Fibroblast of lung (primary cell): ENCODE data around the gene ZNF530. TPM values are rescaled to one million over a fixed set of nuclear protein-coding genes. Genes with fewer than 3 reads are reported as not detected.

Source experiments
- DNase-seq, 2 donors: peaks; one replicate each; pipeline versions ENCODE4 v3.0.0 to v3.0.0-alpha.2; 2010; ENCODE audit warnings: low read depth in 2 of 2
- H2AFZ ChIP-seq: 2 replicates; pipeline ENCODE4 v1.5.1; 2012; ENCODE audit warnings: low read length, control low read depth, inconsistent platforms
- H3K27ac ChIP-seq: 2 replicates; pipeline ENCODE4 v1.5.1; 2011; ENCODE audit warnings: low read length, control low read depth; ENCODE audit not compliant: insufficient read depth
- H3K27me3 ChIP-seq: 2 replicates; pipeline ENCODE4 v1.5.1; 2011; ENCODE audit warnings: mild to moderate bottlenecking, low read length; ENCODE audit not compliant: control insufficient read depth, insufficient read depth
- H3K36me3 ChIP-seq: 2 replicates; pipeline ENCODE4 v1.5.1; 2011; ENCODE audit warnings: low read length; ENCODE audit not compliant: control insufficient read depth, insufficient read depth
- H3K4me1 ChIP-seq: 2 replicates; pipeline ENCODE4 v1.5.1; 2011; ENCODE audit warnings: low read length; ENCODE audit not compliant: control insufficient read depth, insufficient read depth; ENCODE audit errors: extremely low read depth
- H3K4me2 ChIP-seq: 2 replicates; pipeline ENCODE4 v1.5.1; 2011; ENCODE audit warnings: low read length, control low read depth; ENCODE audit not compliant: insufficient read depth; ENCODE audit errors: extremely low read depth
- H3K4me3 ChIP-seq, 4 experiments: fragments of 200-600 bp in 1 of 4; sonication (generic) in 1 of 4; replicated peaks in 1 of 4; 2 replicates each; pipeline ENCODE4 v1.5.1; 2011 to 2016; ENCODE audit warnings: low read length in 4 of 4, low read depth in 3 of 4, mild to moderate bottlenecking in 3 of 4, control low read depth in 2 of 4, inconsistent platforms in 1 of 4, mixed read lengths in 1 of 4; ENCODE audit not compliant: insufficient read depth in 1 of 4; ENCODE audit errors: control extremely low read depth in 1 of 4
- H3K79me2 ChIP-seq: 2 replicates; pipeline ENCODE4 v1.5.1; 2012; ENCODE audit warnings: mild to moderate bottlenecking, low read length, inconsistent platforms; ENCODE audit not compliant: control insufficient read depth, insufficient read depth
- H3K9ac ChIP-seq: 2 replicates; pipeline ENCODE4 v1.5.1; 2011; ENCODE audit warnings: mild to moderate bottlenecking, low read length, control low read depth; ENCODE audit not compliant: insufficient read depth
- H3K9me3 ChIP-seq: 2 replicates; pipeline ENCODE4 v1.5.1; 2012; ENCODE audit warnings: low read depth, low read length; ENCODE audit not compliant: control insufficient read depth, insufficient read depth
- H4K20me1 ChIP-seq: 2 replicates; pipeline ENCODE4 v1.5.1; 2011; ENCODE audit warnings: low read length; ENCODE audit not compliant: control insufficient read depth, insufficient read depth; ENCODE audit errors: extremely low read depth
- EZH2 ChIP-seq: IDR thresholded peaks from 2 replicates; pipeline ENCODE4 v1.5.1; 2012; ENCODE audit warnings: low read length, control low read depth, mild to moderate bottlenecking; ENCODE audit errors: missing control alignments
- polyA plus RNA-seq, 2 donors: library from polyadenylated mRNA; depleted of rRNA in 1 of 2; stranded (reverse) in 1 of 2; unstranded in 1 of 2; fragments of >200 nt; gene quantifications; 2 replicates each; pipeline ENCODE4 v1.2.1, GENCODE V29; 2011 to 2012; ENCODE audit warnings: missing spikeins in 1 of 2
- total RNA-seq: library from RNA; depleted of rRNA; stranded (reverse); fragments of >200 nt; gene quantifications from 2 replicates; pipeline ENCODE4 v1.2.1, GENCODE V29; 2014
- TF ChIP-seq, protein P1 (sequence below), 2 donors: IDR thresholded peaks in 1 of 2; conservative IDR thresholded peaks in 1 of 2; 1 replicate in 1 of 2; 2 replicates in 1 of 2; pipeline ENCODE4 v1.5.1; 2011 to 2012; ENCODE audit warnings: low read length in 2 of 2, control low read depth in 1 of 2, inconsistent platforms in 1 of 2, low read depth in 1 of 2, mild to moderate bottlenecking in 1 of 2

The ZNF530 gene
- total and polyA plus RNA-seq, 2 donors (not counting 1 experiment from before 2014, with no cell fraction given) = 1.6 to 2.5 TPM

DNA sequence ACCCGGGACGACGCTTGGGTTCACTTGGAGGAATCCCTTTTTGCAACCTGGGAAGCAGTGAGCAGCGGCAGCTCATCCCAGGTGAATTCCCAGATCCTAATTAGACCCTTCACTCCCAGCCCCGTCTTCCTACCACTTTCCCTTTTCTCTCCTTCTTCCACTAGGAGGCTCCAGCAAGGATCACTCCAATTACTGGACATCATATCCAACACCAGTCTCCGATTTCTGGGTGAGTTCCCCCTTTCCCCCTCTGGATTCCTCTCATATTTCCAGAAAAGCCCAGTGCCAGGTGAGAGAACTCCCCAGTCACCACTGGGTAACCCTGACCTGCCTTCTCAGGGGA lies 51.9 kb downstream of the ZNF530 start:
- Histone ChIP-seq H3K4me3 (no peak overlapping the region), H3K27me3 (no peaks in the 10 kb centered on the region), H2AFZ (no peak overlapping the region), H3K36me3 (no peaks in the 10 kb centered on the region), H4K20me1 (no peaks in the 10 kb centered on the region), H3K4me1 (no peaks in the 10 kb centered on the region), H3K79me2 (no peaks in the 10 kb centered on the region), H3K27ac (no peak overlapping the region), H3K9me3 (no peaks in the 10 kb centered on the region), H3K4me2 (no peak overlapping the region), H3K9ac (no peak overlapping the region)
- no peak for DNase-seq
- no peak for TF ChIP-seq EZH2
- TF ChIP-seq, protein P1, sequence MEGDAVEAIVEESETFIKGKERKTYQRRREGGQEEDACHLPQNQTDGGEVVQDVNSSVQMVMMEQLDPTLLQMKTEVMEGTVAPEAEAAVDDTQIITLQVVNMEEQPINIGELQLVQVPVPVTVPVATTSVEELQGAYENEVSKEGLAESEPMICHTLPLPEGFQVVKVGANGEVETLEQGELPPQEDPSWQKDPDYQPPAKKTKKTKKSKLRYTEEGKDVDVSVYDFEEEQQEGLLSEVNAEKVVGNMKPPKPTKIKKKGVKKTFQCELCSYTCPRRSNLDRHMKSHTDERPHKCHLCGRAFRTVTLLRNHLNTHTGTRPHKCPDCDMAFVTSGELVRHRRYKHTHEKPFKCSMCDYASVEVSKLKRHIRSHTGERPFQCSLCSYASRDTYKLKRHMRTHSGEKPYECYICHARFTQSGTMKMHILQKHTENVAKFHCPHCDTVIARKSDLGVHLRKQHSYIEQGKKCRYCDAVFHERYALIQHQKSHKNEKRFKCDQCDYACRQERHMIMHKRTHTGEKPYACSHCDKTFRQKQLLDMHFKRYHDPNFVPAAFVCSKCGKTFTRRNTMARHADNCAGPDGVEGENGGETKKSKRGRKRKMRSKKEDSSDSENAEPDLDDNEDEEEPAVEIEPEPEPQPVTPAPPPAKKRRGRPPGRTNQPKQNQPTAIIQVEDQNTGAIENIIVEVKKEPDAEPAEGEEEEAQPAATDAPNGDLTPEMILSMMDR (conservative IDR thresholded peaks at IDR 0.05 in 1 of 2, IDR thresholded peaks at IDR 0.05 in 1 of 2; ENCODE audit: low read depth in 1 of 2, low read length in 2 of 2) = no peak

DNA sequence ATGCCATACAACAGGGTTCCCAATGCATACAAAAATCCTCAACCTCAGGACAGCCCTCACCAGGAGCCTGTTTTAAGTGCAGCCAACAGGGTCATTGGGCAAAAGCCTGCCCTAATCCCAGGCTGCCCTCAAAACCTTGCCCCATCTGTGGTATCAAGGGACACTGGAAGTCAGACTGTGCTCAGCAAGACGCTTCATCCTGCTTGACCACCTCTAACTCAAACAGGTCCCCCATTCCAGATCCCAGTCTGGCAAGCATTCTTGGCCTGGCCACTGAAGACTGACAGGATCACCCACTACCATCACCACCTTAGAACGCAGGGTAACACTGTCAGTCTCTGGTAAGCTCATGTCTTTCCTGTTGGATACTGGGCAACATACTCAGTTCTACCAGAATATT lies 54.0 kb downstream of the ZNF530 start:
- no peak for DNase-seq

DNA sequence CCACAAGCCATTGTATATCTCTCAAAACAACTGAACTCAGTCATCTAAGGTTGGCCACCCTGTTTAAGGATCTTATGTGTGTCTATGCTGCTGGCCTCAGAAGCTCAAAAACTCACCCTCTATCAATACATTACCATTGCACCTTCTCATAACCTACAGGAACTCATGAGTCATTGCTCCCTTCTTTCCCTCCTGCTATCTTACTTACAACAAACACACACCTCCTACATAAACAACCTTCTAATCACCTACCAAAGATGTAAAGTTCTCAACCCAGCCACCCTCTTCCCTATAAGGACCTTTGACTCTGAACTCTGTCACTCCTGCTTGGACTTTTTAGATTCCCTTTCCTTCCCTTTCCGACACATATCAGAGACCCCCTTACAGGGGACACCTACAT lies 55.8 kb downstream of the ZNF530 start:
- Histone ChIP-seq H3K27ac (no peak overlapping the region), H3K9ac (no peak overlapping the region), H4K20me1 (no peaks in the 10 kb centered on the region), H3K4me3 (no peak overlapping the region), H3K4me2 (no peak overlapping the region), H3K4me1 (no peaks in the 10 kb centered on the region), H2AFZ (no peak overlapping the region), H3K9me3 (no peaks in the 10 kb centered on the region), H3K36me3 (no peaks in the 10 kb centered on the region), H3K27me3 (no peaks in the 10 kb centered on the region), H3K79me2 (no peaks in the 10 kb centered on the region)
- TF ChIP-seq, protein P1 (conservative IDR thresholded peaks at IDR 0.05 in 1 of 2, IDR thresholded peaks at IDR 0.05 in 1 of 2; ENCODE audit: low read depth in 1 of 2, low read length in 2 of 2) = no peak
- TF ChIP-seq EZH2 = no peak
- DNase-seq = no peak

More for the DNA sequence above, 54.0 kb downstream of the ZNF530 start:
- Histone ChIP-seq H3K4me3 (no peak overlapping the region), H3K36me3 (no peaks in the 10 kb centered on the region), H3K79me2 (no peaks in the 10 kb centered on the region), H3K4me2 (no peak overlapping the region), H3K4me1 (no peaks in the 10 kb centered on the region), H3K9me3 (no peaks in the 10 kb centered on the region), H3K9ac (no peak overlapping the region), H4K20me1 (no peaks in the 10 kb centered on the region), H2AFZ (no peak overlapping the region), H3K27me3 (no peaks in the 10 kb centered on the region), H3K27ac (no peak overlapping the region)
- TF ChIP-seq EZH2 = no peak
- TF ChIP-seq, protein P1 (conservative IDR thresholded peaks at IDR 0.05 in 1 of 2, IDR thresholded peaks at IDR 0.05 in 1 of 2; ENCODE audit: low read depth in 1 of 2, low read length in 2 of 2) = no peak
